Adipocyte (in vitro differentiated cells): ENCODE data around the gene ACE.
"Not testable (repeated sequence)": the region's sequence is repeated elsewhere in the genome, so short reads cannot be mapped to it uniquely, and the experiment has no call there.

Experiments
- DNase-seq: peaks from one replicate; pipeline ENCODE4 v3.0.0-alpha.2; 2015; ENCODE audit warnings: low read depth
- H3K27me3 ChIP-seq: replicated peaks from 2 replicates; pipeline ENCODE4 v1.7.0; 2013; ENCODE audit warnings: mild to moderate bottlenecking, low read length, moderate library complexity; ENCODE audit not compliant: control insufficient read depth, insufficient read depth
- H3K36me3 ChIP-seq: 2 replicates; pipeline ENCODE4 v1.7.0; 2013; ENCODE audit warnings: low read length, mild to moderate bottlenecking, moderate library complexity; ENCODE audit not compliant: control insufficient read depth, insufficient read depth, severe bottlenecking
- H3K4me1 ChIP-seq: 2 replicates; pipeline ENCODE4 v1.7.0; 2013; ENCODE audit warnings: mild to moderate bottlenecking, low read length, moderate library complexity; ENCODE audit not compliant: control insufficient read depth, insufficient read depth
- H3K4me3 ChIP-seq: 2 replicates; pipeline ENCODE4 v1.7.0; 2013; ENCODE audit warnings: mild to moderate bottlenecking, low read length, moderate library complexity
- H3K9ac ChIP-seq: 2 replicates; pipeline ENCODE4 v1.7.0; 2013; ENCODE audit warnings: mild to moderate bottlenecking, low read length, moderate library complexity
- H3K9me3 ChIP-seq: 2 replicates; pipeline ENCODE4 v1.7.0; 2013; ENCODE audit warnings: mild to moderate bottlenecking, low read length, moderate library complexity; ENCODE audit not compliant: control insufficient read depth

ACE gene

DNA sequence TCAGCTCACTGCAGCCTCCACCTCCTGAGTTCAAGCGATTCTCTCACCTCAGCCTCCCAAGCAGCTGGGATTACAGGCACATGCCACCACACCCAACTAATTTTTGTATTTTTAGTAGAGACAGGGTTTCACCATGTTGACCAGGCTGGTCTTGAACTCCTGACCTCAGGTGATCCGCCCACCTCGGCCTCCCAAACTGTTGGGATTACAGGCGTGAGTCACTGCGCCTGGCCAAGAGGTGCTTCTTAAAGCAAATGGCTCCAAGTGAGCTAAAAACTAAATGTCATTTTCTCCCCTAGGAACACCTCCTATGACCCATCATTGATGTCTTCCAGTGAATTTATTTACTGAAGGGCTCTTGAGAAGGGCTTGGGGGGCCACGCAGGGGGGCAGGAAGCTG lies 22.5 kb upstream of the ACE start:
- not testable (repeated sequence) for DNase-seq, H3K9me3 ChIP-seq

DNA sequence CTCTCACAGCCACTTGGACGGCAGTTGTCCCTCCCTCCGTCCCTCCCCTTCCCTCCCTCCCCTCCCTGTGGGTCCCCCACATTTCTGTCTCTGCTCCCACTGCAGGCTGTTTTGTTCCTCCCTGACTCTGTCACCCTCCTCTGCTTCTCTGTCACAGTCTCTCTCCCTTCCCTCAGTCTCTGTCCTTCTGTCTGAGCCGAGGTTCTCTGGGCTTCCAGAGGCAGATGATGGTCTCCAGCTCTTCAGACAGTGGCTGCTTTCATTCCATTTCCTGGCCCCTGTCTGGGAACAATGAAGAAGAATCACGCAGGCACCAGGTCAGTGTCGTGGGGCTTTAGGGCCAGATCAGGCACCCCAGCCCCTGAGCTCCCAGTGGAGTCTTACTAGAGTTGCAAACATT lies 21.9 kb upstream of the ACE start:
- no peak overlapping the region for H3K9ac ChIP-seq
- H3K36me3 ChIP-seq = no peaks in the 10 kb centered on the region
- peaks cover 10% of the 10 kb centered on the region for H3K4me1 ChIP-seq
- no peak overlapping the region for H3K4me3 ChIP-seq
- no peaks in the 10 kb centered on the region for H3K9me3 ChIP-seq
- DNase-seq = no peak
- H3K27me3 ChIP-seq = no peaks in the 10 kb centered on the region

More for the DNA sequence above, 22.5 kb upstream of the ACE start:
- H3K4me3 ChIP-seq, H3K27me3 ChIP-seq, H3K9ac ChIP-seq, H3K36me3 ChIP-seq, H3K4me1 ChIP-seq: not testable (repeated sequence)

DNA sequence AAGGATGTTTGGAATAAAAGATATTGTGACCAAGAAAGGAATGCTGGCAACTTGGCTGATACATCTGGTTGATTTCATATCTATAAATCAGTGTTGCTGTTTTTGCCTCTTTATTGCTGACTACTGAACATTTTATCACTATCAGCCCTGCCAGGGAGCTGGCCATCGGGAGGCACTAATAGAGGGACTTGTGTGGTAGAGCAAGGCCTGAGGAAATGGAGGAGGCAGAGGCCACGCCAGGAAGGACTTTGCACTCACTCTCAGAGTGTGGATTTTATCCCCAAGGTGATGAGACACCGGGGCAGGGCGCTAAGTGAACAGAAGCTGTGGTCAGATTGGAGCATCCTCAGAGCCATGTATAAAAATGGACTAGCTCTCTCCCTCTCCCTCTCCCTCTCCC lies 21.4 kb upstream of the ACE start:
- no peaks in the 10 kb centered on the region for H3K9me3 ChIP-seq
- peaks cover 15% of the 10 kb centered on the region for H3K4me1 ChIP-seq
- DNase-seq = no peak
- H3K9ac ChIP-seq = no peak overlapping the region
- H3K36me3 ChIP-seq = no peaks in the 10 kb centered on the region
- H3K27me3 ChIP-seq = no peaks in the 10 kb centered on the region
- no peak overlapping the region for H3K4me3 ChIP-seq

GRCh38 chr17:63458478-63458877 lies 18.4 kb upstream of the ACE start:
- no peaks in the 10 kb centered on the region for H3K27me3 ChIP-seq
- peaks cover 20% of the 10 kb centered on the region for H3K4me1 ChIP-seq
- no peaks in the 10 kb centered on the region for H3K36me3 ChIP-seq
- no peak for DNase-seq
- no peak overlapping the region for H3K4me3 ChIP-seq
- H3K9me3 ChIP-seq = no peaks in the 10 kb centered on the region
- no peak overlapping the region for H3K9ac ChIP-seq

- Histone ChIP-seq H3K4me1 (peaks cover 18% of the 10 kb centered on the region), H3K4me3 (no peak overlapping the region), H3K36me3 (no peaks in the 10 kb centered on the region), H3K9me3 (no peaks in the 10 kb centered on the region), H3K27me3 (no peaks in the 10 kb centered on the region), H3K9ac (no peak overlapping the region)
- no peak for DNase-seq
Observed at GRCh38 chr17:63460018-63460417, 16.8 kb upstream of the ACE start.

- DNase-seq = no peak
- Histone ChIP-seq H3K27me3 (no peaks in the 10 kb centered on the region), H3K4me3 (no peak overlapping the region), H3K36me3 (no peaks in the 10 kb centered on the region), H3K4me1 (peaks cover 13% of the 10 kb centered on the region), H3K9ac (no peak overlapping the region), H3K9me3 (no peaks in the 10 kb centered on the region)
Observed at GRCh38 chr17:63463771-63464170, 13.1 kb upstream of the ACE start.

DNA sequence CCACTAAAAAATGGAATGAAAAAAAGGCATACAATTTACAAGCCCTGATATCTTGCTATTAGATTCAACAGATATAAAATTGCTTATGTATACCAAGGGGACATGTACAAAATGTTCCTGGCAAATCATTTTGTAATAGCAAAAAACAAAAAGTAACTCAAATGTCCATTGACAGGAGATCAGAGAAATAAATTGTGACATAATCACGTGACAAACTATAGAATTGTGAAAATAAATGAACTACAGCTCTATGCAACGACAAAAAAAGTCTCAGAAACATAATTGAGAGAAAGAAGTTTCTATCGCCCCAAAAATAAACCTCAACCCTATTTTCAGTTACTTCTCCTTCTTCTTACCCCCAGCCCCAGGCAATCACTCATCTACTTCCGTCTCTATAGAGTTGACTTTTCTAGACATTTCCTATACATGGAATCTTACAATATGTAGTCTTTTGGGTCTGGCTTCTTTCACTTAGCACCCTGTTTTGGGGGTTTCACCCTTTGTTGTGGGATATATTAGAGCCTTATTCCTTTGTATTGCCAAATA lies 12.1 kb upstream of the ACE start:
- Histone ChIP-seq H3K4me3 (no peak overlapping the region), H3K9ac (no peak overlapping the region), H3K36me3 (no peaks in the 10 kb centered on the region), H3K27me3 (no peaks in the 10 kb centered on the region), H3K9me3 (no peaks in the 10 kb centered on the region), H3K4me1 (peaks cover 12% of the 10 kb centered on the region)
- DNase-seq = no peak

GRCh38 chr17:63468099-63468498 lies 8.8 kb upstream of the ACE start:
- not testable (repeated sequence) for DNase-seq, H3K9ac ChIP-seq, H3K27me3 ChIP-seq, H3K36me3 ChIP-seq, H3K4me3 ChIP-seq, H3K9me3 ChIP-seq, H3K4me1 ChIP-seq

DNA sequence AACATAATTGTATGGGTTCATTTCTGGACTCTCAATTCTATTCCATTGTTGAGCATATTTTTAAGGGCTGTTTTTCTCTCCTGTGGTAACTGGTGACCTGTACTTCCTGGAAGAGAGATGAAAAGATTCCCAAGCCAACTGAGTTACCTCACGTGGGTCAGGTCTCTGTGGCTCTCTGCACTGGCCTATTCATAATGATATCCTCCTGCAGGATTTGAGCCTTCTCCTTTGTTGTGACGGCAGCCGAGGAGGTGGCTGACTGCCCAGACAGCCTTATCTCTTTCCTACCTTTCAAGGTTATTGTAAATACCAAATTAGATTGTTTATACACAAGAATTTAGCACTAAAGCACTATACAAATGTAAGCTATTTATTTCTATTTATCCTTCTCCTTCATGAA lies 2.7 kb upstream of the ACE start:
- Histone ChIP-seq H3K9ac (no peak overlapping the region), H3K9me3 (no peaks in the 10 kb centered on the region), H3K27me3 (no peaks in the 10 kb centered on the region), H3K4me3 (no peak overlapping the region), H3K36me3 (no peaks in the 10 kb centered on the region), H3K4me1 (peaks cover 14% of the 10 kb centered on the region)
- DNase-seq = no peak

- peaks cover 14% of the 10 kb centered on the region for H3K4me1 ChIP-seq
- DNase-seq = no peak
- no peaks in the 10 kb centered on the region for H3K36me3 ChIP-seq
- no peak overlapping the region for H3K4me3 ChIP-seq
- H3K27me3 ChIP-seq = no peaks in the 10 kb centered on the region
- H3K9ac ChIP-seq = no peak overlapping the region
- H3K9me3 ChIP-seq = no peaks in the 10 kb centered on the region
Observed at GRCh38 chr17:63474586-63475460, 2.0 kb upstream of the ACE start.

DNA sequence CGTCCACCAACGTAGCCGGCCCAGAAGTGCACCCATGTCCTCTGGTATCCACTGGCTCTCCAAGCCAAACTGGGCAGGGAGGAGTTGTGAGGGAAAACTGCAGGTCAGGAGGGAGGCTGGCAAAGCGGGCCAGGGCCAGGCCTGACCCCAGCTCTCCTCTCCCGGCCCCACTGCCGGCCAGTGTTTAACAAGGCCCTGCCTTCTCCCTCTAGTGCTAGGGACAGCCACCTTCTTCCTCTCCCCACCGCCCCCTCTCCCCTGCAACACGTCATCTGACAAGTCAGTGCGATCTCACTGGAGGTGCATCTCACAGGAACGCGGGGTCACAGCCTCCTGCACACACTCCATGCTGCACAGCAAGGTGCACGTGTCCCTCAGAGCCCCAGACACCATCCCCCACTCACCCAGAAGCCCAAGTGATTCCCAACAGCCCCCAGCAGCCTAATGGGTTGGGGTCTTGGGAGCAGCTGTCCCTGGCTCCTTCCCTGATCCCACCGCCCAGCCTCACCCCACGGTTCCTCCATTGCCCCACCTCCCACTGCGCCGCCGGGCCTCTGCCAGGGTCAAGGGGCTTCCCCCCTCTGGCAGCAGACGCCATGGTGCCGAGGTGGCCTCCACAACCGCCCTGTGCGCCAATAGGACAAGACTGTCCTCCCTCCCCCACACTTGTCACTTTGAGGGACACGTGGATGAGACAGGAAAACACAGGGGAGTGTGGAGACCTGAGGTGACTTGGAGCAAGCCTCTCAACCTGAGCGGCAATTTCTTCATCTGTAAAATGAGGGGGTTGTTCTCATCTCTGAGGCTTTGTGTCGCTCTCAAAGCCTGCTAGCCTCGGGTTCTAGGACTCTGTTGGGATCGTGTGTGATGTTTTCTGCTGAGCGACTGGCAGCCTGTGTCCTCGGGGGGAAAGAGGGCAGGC lies 1.1 kb upstream of the ACE start:
- no peaks in the 10 kb centered on the region for H3K27me3 ChIP-seq

More for the DNA sequence above, 1.1 kb upstream of the ACE start:
- Histone ChIP-seq H3K9ac (no peak overlapping the region), H3K4me3 (no peak overlapping the region), H3K36me3 (no peaks in the 10 kb centered on the region), H3K9me3 (no peaks in the 10 kb centered on the region), H3K4me1 (peaks cover 14% of the 10 kb centered on the region)
- no peak for DNase-seq
